ENCODE data around the gene SPATC1L.
"Not testable (repeated sequence)": the region's sequence is repeated elsewhere in the genome, so short reads cannot be mapped to it uniquely, and the experiment has no call there.

The SPATC1L gene

GRCh38 chr21:46200877-46201803 is 16.9 kb upstream of the SPATC1L start:
- not testable (repeated sequence) for DNase-seq (ENCODE audit: extremely low read depth in 1 of 2, low read depth in 1 of 2)

- DNase-seq (ENCODE audit: extremely low read depth in 1 of 2, low read depth in 1 of 2): no peak
Measured at GRCh38 chr21:46199436-46200373, 15.4 kb upstream of the SPATC1L start.

DNA sequence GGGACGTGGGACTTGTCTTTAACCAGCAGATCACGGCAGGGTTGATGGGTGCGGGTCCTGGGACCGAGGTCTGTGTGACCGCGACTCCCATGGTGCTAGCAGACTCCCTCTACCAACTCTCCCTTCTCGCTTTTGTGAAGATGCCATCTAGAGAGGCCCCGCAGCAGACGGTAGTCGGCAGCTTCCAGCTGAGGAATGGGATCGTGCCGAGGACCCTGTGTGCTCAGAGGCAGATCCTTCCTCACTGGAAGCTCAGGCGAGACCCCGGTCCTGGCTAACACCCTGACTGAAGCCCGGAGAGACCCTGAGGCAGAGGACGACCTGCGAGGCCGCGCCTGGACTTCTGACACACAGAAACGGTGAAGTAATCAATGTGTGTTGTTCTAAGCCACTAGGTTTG is 12.5 kb upstream of the SPATC1L start:
- no peak for DNase-seq (ENCODE audit: extremely low read depth in 1 of 2, low read depth in 1 of 2)

DNA sequence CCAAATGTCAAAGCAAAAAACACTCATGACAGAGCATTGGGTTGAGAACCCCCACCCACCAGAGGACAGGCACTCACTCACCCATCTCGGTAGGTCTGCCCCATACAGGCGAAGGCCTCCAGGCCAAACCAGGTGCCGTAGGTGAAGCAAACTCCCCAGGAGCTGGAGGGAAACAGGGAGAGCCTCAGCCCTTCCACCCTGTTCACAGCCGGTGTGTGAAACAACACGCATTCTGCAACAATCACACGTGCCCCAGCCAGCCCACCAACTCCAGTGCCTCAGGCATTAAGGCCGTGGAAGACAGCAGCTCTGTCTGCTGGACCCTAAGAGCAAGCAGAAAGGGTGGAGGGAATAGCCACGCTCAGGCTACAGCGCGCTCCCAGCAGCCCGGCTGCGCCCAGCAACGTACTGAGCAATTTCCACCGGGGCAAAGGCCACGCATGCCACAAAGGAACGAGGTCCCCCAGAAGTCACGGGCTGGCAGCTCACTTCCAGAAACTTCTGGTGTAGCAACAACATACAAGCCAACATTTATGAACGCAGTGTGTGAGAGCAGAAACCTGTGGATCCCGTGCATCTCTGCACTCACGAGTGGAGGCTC is 11.4 kb upstream of the SPATC1L start:
- no peak for DNase-seq (ENCODE audit: extremely low read depth in 1 of 2, low read depth in 1 of 2)

DNA sequence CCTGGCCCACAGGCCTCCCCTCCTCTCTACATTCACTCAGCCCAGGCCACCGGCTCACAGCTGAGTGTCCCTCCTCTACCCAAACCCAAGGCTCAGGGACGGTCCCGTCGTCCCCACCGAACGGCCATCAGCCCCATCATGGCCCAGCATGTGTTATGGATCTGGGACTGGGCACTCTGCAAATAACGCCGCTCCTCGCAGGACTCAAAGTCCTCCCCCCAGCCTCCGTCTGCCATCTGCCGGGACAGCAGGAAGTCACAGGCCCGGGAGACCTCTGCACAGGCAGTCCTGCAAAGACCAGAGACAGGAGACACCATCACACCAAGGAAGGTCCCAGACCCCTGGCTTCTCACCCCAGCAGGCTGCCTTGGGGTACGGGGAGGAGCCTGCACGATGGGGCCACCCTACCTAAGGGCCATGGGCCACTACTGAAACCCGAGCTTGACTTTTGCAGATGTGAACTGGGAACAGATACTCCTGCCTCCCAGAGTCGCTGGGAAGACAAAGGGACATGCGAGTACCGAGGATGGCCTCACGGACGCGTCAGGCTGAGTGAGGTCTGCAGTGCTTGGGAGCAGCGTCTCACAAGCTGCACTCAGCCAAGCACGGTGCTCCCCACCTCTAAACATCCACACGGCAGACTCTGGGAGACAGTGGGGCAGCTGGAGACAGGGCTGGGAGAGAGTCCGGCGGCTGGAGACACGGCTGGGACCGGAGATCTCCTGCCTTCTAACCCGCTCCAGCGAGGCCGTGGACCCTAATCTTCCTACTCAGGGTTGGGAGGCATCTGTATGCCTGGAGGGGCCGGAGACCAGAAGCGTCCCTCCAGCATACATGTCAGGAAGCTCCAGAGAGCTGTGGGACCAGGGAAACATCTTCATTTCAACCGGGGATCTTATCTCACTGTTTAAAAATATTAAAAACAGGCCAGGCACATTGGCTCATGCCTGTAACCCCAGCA is 10.4 kb upstream of the SPATC1L start:
- no peak for DNase-seq (ENCODE audit: extremely low read depth in 1 of 2, low read depth in 1 of 2)

GRCh38 chr21:46193829-46194373 is 9.6 kb upstream of the SPATC1L start:
- DNase-seq (ENCODE audit: extremely low read depth in 1 of 2, low read depth in 1 of 2): no peak

- DNase-seq (ENCODE audit: extremely low read depth in 1 of 2, low read depth in 1 of 2): no peak
Measured at GRCh38 chr21:46191686-46192575, 7.7 kb upstream of the SPATC1L start.

GRCh38 chr21:46191257-46191685 is 7.0 kb upstream of the SPATC1L start:
- no peak for DNase-seq (ENCODE audit: extremely low read depth in 1 of 2, low read depth in 1 of 2)

DNA sequence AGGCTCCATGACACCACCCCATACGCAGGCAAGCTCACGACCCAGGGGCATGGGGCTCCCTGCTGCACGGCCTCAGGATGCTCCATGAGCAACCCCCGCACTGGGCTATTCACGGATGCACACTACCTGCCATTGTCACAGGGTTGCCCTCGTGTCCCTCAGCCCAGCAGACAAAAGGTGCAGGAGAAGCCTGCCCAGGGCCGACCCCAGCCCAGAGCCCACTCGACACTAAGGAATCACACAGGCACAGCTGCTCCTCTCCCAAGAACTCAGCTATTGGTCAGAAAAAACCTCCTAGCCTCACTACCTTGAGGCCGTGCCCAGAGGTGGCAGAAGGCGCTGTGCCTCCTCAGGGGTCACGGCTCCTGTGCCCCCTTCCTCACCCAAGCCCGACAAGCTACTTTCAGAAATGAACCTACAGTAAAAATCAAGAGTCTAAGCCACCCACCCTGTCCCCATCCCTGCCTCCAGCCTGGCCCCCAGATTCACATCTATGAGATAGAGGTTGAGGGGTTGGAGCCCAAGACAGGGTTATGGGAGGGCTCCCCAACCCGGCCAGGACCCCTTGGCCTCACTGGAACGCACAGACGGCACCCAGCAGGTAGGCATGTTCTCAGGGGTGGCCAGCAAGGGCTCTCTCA is 6.4 kb upstream of the SPATC1L start:
- no peak for DNase-seq (ENCODE audit: extremely low read depth in 1 of 2, low read depth in 1 of 2)

GRCh38 chr21:46189959-46190490 is 5.8 kb upstream of the SPATC1L start:
- no peak for DNase-seq (ENCODE audit: extremely low read depth in 1 of 2, low read depth in 1 of 2)

DNA sequence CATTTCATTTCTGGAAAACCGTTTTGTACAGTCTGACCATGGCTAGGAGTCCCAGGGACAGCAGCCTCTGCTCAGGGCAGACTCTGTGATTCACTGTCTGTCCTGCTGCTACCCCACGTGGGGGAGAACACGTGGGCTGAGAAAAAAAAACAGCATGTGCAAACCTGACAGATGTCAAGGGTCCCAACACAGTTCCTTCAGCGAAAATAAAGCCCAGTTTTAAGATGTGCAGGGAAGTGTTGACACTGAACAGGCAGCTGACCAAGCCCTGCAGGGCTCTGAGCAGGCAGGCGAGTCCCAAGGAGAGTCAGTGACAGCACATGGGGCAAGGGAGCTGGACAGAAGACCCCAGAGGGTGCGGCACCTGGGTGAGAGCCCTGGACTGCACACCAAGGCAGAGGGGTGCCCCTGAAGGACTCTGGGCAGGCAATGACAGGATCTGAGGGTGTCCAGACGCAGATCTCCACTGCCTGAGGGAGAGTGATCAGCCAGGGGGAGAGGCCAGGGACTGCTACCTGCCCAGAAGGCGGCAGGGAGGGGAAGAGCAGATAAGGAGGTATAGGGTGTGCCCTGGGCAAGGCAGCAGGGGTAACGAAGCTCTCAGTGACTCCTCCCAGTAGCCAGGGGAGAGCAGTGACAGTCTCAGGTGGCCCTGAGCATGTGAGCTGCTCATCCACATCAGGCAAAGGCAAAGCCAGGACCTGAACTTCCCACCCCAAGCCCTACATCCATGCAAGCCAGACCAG is 5.1 kb upstream of the SPATC1L start:
- no peak for DNase-seq (ENCODE audit: extremely low read depth in 1 of 2, low read depth in 1 of 2)

DNA sequence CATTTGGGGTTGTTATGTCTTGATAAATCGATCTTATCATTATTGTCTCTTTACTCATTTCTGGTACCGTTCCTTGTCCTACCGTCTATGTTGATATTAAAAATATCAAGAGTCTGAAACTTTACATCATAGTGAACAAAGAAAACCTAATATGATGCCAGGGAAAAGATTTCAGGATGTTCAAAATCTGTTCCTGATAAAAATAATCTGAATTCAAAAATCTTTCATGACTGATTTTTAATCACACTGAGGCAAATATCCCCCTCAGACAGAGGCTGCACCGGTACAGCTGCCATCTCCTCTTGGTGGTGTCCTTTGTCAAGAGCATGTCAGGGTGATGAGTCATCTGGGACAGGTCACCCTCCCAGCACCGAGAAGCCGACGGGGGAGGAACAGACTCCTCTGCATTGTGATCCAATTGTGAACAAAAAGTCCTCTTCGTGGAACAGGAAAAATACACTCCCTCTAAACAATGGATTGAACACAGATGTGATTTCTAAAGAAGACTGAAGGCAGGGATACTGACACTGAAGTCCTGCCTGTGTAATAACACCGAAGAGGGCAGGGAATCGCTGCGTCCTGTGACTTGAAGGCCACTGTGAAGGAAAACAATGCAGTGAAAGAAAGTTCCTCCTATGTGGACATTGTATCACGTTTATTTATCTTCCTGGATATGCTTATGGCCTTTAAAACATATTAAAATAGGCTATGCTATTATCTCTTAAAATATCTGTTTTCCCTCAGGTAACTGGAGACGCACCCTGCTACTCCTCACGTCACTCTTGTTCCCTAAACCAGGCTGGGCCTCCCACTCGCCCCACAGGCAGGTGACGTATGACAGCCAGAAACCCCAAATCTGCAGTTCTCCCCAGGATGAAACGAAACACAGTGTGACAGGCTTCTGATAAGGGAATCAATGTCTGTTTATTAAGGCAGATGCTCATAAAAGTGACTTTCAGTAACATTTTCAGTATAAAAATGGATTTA is 4.3 kb upstream of the SPATC1L start:
- no peak for DNase-seq (ENCODE audit: extremely low read depth in 1 of 2, low read depth in 1 of 2)

GRCh38 chr21:46187814-46188213 is 3.6 kb upstream of the SPATC1L start:
- no peak for DNase-seq (ENCODE audit: extremely low read depth in 1 of 2, low read depth in 1 of 2)

GRCh38 chr21:46187261-46187660 is 3.0 kb upstream of the SPATC1L start:
- DNase-seq (ENCODE audit: extremely low read depth in 1 of 2, low read depth in 1 of 2): no peak

GRCh38 chr21:46185716-46186115 is 1.5 kb upstream of the SPATC1L start:
- DNase-seq (ENCODE audit: extremely low read depth in 1 of 2, low read depth in 1 of 2): no peak

Data from activated CD8-positive, alpha-beta memory T cell treated with anti-CD3 and anti-CD28 coated beads for 1 hour (primary cell).